SU-DHL-6 (cell line): Measurements from ENCODE around the gene XRCC1.

Source experiments
- CTCF ChIP-seq: fragments of 200-600 bp; sonication (generic); IDR thresholded peaks from one replicate; pipeline ENCODE4 v1.5.1; 2017; ENCODE audit warnings: antibody characterized with exemption, mild to moderate bottlenecking, low read length, moderate library complexity; ENCODE audit not compliant: insufficient read depth, poor library complexity, severe bottlenecking
- EZH2phosphoT487 ChIP-seq: fragments of 200-600 bp; sonication (generic), shearing (Covaris generic); conservative IDR thresholded peaks from 2 replicates; pipeline ENCODE4 v1.6.1; 2018; ENCODE audit warnings: mild to moderate bottlenecking, antibody characterized with exemption, low read length, moderate library complexity, mixed read lengths

GRCh38 chr19:43505186-43505456, 70.2 kb downstream of the XRCC1 start:
- TF ChIP-seq CTCF (no peak), EZH2phosphoT487 (no peak)
